Activated CD4-positive, alpha-beta T cell treated with anti-CD3 and anti-CD28 coated beads, Interleukin-2, Interleukin-4, amounts not matched to agents 100 ng/mL and 50 ng/mL, durations not matched to agents 16 hours and 8 hours (primary cell): Measurements from ENCODE around the gene FOXN3.
"Not testable (repeated sequence)": the region's sequence is repeated elsewhere in the genome, so short reads cannot be mapped to it uniquely, and the experiment has no call there.

Source experiments
- DNase-seq: peaks from one replicate; pipeline ENCODE4 v3.0.0-alpha.2; 2020; ENCODE audit warnings: low spot score

FOXN3 gene

DNA sequence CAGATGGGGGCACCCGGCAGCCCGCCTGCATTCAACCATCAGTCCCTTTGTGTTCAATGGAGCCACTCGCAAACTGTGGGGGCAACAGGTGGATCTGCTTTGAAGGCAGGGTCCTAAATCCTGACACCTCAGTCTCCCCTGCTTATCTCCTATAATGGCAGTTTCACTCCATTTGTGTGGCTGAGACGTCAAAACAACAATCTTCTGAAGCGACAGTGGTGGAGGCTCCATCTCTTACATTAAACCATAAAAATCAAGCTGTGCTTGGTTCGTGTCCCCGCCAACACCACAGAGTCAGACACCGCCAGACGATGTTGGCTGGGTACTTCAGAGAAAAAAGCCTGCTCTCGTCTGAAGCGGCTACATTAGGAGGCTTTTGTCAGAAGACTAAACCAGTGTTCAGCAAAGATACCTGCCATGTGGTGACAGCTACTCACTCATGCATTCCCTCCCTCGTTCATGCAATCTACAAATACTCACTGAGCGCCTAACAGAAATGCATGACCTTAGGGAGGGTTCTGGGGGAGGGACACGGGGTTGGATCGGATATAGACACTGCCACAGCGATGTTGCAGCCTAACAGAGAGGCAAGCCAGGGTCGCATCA is 253.9 kb downstream of the FOXN3 start:
- DNase-seq = no peak

- no peak for DNase-seq
Measured at GRCh38 chr14:89162586-89162985, 254.4 kb downstream of the FOXN3 start.

DNA sequence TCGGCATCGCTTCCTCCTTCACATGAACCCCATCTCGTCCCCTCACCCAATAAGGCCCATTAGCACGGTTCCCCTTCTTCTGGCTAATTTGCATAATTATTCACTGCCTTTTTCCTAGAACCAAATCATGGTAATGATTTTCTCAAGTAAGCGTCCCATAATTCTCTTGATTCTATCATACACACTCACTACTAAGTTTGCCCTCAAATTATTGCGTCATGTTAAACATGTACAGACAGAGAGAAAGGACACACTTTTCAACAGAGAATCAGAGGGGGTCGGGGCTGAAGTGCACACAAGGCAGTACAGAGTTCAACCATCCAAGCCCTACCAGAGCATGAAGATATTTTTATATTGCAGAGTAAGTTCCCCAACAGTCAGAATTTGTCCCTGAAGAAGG is 256.6 kb downstream of the FOXN3 start:
- DNase-seq = no peak

DNA sequence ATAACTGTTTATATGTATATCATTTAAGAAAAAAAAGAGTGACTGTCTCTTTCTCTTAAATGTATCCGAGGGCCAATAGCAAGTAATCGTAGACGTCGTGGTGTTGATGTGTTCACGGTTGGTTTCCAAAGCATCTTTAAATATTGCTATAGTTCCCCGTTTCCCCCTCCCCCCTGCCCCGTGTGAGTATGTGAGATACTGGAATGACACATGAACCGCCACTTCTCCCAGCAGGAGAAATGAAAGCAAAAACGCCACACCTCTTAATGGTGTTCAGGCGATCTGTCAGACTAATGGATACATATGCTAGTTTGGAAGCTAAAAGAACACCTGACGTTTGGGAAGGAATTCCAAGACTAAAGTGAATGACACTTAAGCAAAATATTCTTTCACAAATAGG is 258.3 kb downstream of the FOXN3 start:
- DNase-seq = no peak

DNA sequence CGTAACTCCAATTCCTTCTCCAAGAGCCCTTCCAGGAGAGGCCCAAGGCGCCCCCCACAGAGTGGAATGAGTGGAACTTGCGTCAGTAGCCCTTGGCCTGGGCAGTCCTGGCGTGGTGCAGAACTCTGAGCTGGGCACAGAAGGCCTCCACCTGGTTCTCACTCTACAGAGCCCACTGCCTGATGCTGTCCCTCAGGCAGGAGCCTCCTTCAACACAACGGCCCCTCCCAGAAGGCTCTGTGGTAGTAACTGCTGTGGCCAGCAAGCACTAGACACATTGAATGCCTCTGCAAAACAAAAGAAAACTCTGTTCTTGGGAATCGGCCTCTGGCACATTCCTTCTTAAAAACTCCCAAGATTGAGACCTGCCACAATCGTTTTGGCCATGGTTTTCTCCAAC is 258.9 kb downstream of the FOXN3 start:
- not testable (repeated sequence) for DNase-seq

DNA sequence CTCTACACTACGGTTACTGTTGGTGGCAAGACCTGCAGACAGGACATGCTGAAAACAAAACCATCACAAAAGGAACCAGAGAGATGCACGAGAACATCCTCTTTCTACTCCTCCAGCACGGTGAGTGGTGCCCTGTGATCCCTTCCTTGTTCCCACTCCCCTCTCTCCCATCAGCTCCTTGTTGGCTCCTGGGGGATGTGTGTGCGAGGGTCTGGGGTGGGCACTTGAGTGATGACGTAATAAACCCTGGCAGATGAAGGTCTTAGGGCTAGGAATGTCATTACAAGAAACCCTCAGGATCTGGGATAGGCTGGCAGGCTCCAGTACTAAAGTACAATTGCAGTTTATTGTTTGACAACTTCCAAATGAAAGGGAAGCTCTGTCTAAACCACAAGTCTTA is 261.5 kb downstream of the FOXN3 start:
- DNase-seq = no peak

GRCh38 chr14:89151693-89152092 is 265.3 kb downstream of the FOXN3 start:
- DNase-seq = not testable (repeated sequence)

GRCh38 chr14:89146274-89146673 is 270.8 kb downstream of the FOXN3 start:
- no peak for DNase-seq

DNA sequence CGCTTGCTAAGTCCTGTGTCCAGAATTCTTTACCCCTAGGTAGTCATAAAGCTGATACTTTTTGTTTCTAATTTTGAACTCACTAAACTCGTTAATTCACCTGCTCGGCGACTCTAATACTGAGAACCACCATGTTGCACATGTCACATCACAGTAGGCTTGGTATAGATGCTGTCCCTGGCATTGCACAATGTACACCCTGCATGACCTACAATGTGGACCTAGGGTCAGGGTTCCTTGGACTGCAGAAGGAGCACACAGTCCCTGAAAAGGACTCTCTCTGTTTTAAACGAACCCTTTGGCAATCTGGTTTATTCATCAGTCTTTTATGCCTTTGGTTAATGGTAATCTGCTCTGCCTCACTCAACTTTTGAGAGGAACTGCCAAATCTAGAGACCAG is 272.4 kb downstream of the FOXN3 start:
- no peak for DNase-seq

- no peak for DNase-seq
Measured at GRCh38 chr14:89144066-89144465, 273.0 kb downstream of the FOXN3 start.

- DNase-seq = no peak
Measured at GRCh38 chr14:89143595-89143994, 273.4 kb downstream of the FOXN3 start.

- no peak for DNase-seq
Measured at GRCh38 chr14:89142366-89142765, 274.7 kb downstream of the FOXN3 start.

- DNase-seq = no peak
Measured at GRCh38 chr14:89141862-89142261, 275.2 kb downstream of the FOXN3 start.

DNA sequence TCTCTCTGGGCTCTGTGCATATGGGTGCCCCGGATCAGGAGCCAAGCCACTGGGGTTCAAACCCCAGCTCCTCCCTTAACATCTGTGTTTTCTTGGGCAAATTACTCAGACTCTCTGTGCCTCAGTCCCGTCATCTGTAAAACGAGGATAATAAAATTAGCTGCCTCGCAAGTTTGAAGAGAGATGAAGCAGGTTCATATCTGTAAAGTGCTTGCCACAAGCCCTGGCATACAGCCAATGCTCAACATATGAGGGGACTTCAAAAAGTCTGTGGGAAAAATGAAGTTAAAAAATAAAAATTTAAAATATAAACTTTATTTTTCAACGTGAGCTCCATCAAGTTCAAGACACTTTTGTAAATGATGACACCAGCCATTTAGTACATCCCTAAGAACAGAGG is 276.7 kb downstream of the FOXN3 start:
- no peak for DNase-seq

DNA sequence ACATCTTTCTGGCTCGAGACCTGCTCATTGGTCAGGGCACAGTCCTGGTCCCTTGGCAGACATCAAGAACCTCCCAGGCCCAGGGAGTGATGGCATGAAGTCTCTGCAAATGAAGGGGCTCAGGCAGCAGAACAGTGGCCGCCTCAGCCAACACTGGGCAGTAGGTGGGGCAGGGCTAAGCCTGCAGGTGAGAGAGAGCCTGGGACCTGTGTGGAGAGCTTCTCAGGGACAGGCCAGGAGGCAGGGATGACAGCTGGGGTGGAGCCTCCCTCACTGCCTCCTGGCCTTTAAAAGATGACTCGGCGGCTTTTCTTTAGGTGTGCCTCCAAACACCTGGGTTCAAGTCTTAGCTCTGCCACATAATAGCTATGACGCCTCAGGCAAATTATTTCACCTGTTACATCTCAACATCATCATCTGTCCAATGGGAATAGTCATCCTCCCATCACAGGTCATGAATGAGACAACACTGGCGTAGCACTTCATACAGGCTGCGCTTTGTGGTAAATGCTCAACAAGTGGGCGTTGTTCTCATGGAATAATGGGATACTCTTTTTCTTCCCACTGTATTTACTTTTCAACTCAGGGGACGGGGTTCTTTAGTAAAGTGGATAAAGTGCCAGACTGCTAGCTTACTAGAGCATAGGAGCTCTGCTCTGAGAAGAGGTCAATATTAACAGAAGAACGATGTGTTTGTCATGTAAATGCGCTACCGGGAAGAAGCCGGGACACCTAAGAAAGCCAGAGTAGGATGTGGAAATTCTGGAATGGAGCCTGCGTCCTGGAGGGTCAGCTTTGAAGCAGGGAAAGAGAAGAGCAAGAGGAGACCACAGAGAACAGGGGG is 277.4 kb downstream of the FOXN3 start:
- no peak for DNase-seq

- DNase-seq = no peak
Measured at GRCh38 chr14:89138846-89139245, 278.2 kb downstream of the FOXN3 start.

DNA sequence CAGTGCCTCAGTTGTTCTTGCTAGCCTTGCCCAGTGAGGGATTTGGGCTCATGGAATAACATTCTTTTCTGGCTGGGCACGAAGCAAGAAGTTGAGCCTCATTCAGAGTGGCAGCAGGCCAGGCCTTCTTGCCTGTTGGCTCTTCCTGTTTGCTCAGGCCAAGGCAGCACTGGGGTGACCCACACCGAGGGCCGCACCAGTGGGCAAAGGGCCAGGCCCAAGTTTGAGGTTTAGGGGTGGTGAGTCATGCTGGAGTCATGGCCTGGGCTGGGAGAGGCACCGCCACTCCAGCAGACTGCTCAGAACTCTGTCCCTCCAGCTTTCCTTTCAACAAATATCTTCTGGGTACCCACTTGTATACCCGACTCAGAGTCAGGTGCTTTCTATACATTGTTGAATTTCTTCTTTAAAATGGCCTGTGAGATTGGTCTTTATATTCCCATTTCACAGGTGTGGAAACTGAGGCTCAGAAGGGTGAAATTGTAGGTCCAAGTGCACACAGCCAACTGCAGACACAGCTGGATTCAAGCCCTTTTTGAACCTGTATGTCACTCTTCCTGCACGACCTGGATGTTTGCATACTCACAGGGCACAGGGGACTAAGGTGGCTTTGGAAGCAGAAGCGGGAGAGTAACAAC is 279.4 kb downstream of the FOXN3 start:
- no peak for DNase-seq

DNA sequence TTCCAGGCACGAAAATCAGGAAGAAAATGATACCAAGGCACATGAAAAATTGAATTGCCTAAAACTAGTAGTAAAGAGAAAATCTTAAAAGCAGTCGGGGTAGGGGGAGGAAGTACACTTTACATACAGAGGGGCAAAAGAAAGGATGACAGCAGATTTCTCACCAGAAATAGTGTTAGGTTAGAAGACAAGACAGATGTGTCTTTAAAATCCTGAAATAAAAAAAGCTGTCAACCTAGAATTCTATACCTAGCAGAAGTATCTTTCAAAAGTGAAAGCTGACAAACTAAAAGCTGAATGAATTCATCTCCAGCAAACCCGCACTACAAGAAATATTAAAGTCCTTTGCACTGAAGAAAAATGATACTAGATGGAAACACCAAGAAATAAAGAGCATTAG is 280.4 kb downstream of the FOXN3 start:
- no peak for DNase-seq

GRCh38 chr14:89134640-89135039 is 282.4 kb downstream of the FOXN3 start:
- DNase-seq = no peak

DNA sequence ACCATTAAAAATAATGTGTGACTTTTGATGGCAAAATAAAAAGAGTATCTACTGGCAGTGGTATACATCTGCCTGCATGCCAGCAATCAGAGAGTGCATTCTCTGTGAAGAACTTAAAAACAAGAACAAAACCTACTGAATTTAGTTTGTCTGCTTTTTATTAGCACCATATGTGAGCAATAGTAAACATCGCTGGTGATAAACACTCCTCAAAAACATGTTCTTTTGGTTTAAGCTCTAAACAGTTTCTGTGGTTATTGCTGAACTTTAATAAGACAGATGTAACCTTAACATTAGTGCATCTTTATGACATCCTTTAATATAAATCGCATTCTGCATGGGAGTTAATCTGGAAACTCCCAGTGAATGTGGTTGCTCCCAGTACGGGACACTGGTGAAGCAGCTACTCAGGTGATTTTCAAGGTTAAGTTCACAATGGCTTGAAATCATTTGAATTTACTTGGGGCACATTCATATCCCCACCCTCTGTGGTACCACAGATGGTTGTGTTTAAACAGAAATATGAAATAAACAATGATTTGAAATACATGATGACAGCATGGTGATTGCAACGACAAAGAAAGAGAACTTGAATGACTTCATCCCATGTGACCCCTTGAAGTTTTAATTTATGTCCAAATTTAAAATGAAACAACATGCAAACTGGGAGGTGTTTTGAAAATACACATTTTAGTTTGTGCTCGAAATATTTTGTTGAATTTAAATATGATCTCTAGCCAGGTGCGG is 285.9 kb downstream of the FOXN3 start:
- no peak for DNase-seq

GRCh38 chr14:89129570-89129969 is 287.5 kb downstream of the FOXN3 start:
- DNase-seq = no peak

DNA sequence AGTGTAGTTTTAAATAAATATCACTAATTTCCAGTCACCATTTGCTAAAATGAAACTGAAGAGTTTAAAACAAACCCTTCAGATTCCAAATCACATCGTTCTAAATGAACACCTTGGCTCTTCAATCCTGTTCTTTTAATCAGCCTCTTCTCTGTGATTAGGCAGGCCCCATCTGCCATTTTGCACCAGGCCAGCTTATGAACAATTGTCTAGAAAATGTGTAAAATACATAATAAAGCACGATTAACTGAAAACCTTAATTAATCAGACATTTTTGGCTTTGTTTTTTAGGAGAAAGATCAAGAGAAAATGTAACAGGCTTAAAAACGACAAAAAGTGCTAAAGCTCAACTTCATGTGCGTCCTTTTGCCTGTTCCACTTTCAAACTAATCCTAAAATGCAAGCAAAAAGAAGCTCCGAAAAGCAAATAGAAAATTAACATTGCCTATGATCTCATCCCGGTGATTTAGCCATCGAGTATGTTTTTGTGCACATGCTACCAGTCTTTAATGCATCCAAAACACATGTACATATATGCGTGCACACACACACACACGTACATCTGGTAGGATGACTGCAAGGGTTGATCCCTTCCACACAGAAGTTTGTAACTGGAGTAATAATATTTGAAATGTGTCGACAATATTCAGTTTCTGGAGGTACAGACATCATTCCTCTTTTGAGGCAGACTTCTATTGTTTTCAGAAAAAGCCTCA is 288.6 kb downstream of the FOXN3 start:
- no peak for DNase-seq
